Endodermal cell (in vitro differentiated cells): ENCODE measurements around the gene HCRTR1. TPM values are rescaled to one million over a fixed set of nuclear protein-coding genes. Genes with fewer than 3 reads are reported as not detected.

ENCODE experiments used
- DNase-seq: peaks from one replicate; pipeline ENCODE4 v3.0.0-alpha.2; 2017
- H3K27ac ChIP-seq: 2 replicates; pipeline ENCODE4 v1.5.1; 2013; ENCODE audit warnings: mild to moderate bottlenecking, low read depth, low read length, moderate library complexity
- H3K27me3 ChIP-seq: 2 replicates; pipeline ENCODE4 v1.6.1; 2013; ENCODE audit warnings: mild to moderate bottlenecking, low read length, moderate library complexity; ENCODE audit not compliant: insufficient read depth, control insufficient read depth, poor library complexity, severe bottlenecking
- H3K36me3 ChIP-seq: 2 replicates; pipeline ENCODE4 v1.7.0; 2013; ENCODE audit warnings: mild to moderate bottlenecking, low read length, moderate library complexity; ENCODE audit not compliant: control insufficient read depth, insufficient read depth
- H3K4me1 ChIP-seq: one replicate; pipeline ENCODE4 v1.7.0; 2013; ENCODE audit warnings: low read length; ENCODE audit not compliant: control insufficient read depth, insufficient read depth
- H3K4me3 ChIP-seq: 2 replicates; pipeline ENCODE4 v1.5.1; 2013; ENCODE audit warnings: mild to moderate bottlenecking, low read length, moderate library complexity
- H3K9ac ChIP-seq: 2 replicates; pipeline ENCODE4 v1.6.1; 2013; ENCODE audit warnings: mild to moderate bottlenecking, low read length, moderate library complexity; ENCODE audit not compliant: poor library complexity, severe bottlenecking; ENCODE audit errors: extremely low read depth
- H3K9me3 ChIP-seq: 2 replicates; pipeline ENCODE4 v1.6.1; 2013; ENCODE audit warnings: mild to moderate bottlenecking, low read length, moderate library complexity; ENCODE audit not compliant: control insufficient read depth
- H3K27ac Mint-ChIP-seq: 2 replicates; pipeline ENCODE4 v1.8.0; 2020; ENCODE audit warnings: mixed read lengths
- H3K27me3 Mint-ChIP-seq: 2 replicates; pipeline ENCODE4 v1.8.0; 2021; ENCODE audit warnings: mild to moderate bottlenecking, mixed read lengths; ENCODE audit not compliant: insufficient read depth
- H3K36me3 Mint-ChIP-seq: 2 replicates; pipeline ENCODE4 v1.8.0; 2020; ENCODE audit warnings: low read depth, mixed read lengths
- H3K4me1 Mint-ChIP-seq: 2 replicates; pipeline ENCODE4 v1.8.0; 2020; ENCODE audit warnings: mixed read lengths
- H3K4me3 Mint-ChIP-seq: 2 replicates; pipeline ENCODE4 v1.8.0; 2020; ENCODE audit warnings: mild to moderate bottlenecking, moderate library complexity, mixed read lengths
- H3K9me3 Mint-ChIP-seq: 2 replicates; pipeline ENCODE4 v1.8.0; 2020; ENCODE audit warnings: mild to moderate bottlenecking, mixed read lengths
- WGBS, 2 experiments: methylation state at CpG; one replicate each; pipeline versions ENCODE4 v1.1.5 to v1.1.7; 2013; ENCODE audit warnings: missing lambda C conversion rate in 2 of 2, mixed read lengths in 1 of 2; ENCODE audit not compliant: insufficient coverage in 1 of 2, insufficient read length in 1 of 2; 5-methylcytosine and 5-hydroxymethylcytosine counted together
- total RNA-seq, 2 donors: library from RNA; stranded (reverse); fragmentation: NEBNext Ultra II Directional in 1 of 2; extraction: Animal tissue kit (Norgen Biotek cat#: 25700) in 1 of 2; gene quantifications; 2 replicates in 1 of 2; 3 replicates in 1 of 2; pipeline ENCODE4 v1.2.1, GENCODE V29; 2021
- TF ChIP-seq, protein P1 (sequence below): fragments of 200-600 bp; sonication (generic); conservative IDR thresholded peaks from 2 replicates; pipeline ENCODE4 v1.5.0; 2021; ENCODE audit warnings: antibody characterized with exemption, mild to moderate bottlenecking

The HCRTR1 gene
- total RNA-seq, 2 donors from 2014 or later = not detected

- H3K4me3 ChIP-seq = no peak overlapping the region
- Mint-ChIP-seq H3K4me3 (no peak overlapping the region), H3K9me3 (no peaks in the 10 kb centered on the region), H3K27me3 (peaks cover 1% of the 10 kb centered on the region), H3K36me3 (no peaks in the 10 kb centered on the region), H3K4me1 (peaks cover 14% of the 10 kb centered on the region), H3K27ac (no peak overlapping the region)
- no peaks in the 10 kb centered on the region for H3K36me3 ChIP-seq
- DNase-seq = no peak
- H3K27me3 ChIP-seq = no peaks in the 10 kb centered on the region
- H3K9ac ChIP-seq = no peak overlapping the region
- WGBS, 2 experiments = 89 to 92% methylated on average over 11 to 14 of the region's 14 CpGs
- H3K9me3 ChIP-seq = no peaks in the 10 kb centered on the region
- TF ChIP-seq, protein P1, sequence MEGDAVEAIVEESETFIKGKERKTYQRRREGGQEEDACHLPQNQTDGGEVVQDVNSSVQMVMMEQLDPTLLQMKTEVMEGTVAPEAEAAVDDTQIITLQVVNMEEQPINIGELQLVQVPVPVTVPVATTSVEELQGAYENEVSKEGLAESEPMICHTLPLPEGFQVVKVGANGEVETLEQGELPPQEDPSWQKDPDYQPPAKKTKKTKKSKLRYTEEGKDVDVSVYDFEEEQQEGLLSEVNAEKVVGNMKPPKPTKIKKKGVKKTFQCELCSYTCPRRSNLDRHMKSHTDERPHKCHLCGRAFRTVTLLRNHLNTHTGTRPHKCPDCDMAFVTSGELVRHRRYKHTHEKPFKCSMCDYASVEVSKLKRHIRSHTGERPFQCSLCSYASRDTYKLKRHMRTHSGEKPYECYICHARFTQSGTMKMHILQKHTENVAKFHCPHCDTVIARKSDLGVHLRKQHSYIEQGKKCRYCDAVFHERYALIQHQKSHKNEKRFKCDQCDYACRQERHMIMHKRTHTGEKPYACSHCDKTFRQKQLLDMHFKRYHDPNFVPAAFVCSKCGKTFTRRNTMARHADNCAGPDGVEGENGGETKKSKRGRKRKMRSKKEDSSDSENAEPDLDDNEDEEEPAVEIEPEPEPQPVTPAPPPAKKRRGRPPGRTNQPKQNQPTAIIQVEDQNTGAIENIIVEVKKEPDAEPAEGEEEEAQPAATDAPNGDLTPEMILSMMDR = no peak
- no peak overlapping the region for H3K27ac ChIP-seq
- peaks cover 9% of the 10 kb centered on the region for H3K4me1 ChIP-seq
Measured at GRCh38 chr1:31657020-31657804, 39.7 kb downstream of the HCRTR1 start.

DNA sequence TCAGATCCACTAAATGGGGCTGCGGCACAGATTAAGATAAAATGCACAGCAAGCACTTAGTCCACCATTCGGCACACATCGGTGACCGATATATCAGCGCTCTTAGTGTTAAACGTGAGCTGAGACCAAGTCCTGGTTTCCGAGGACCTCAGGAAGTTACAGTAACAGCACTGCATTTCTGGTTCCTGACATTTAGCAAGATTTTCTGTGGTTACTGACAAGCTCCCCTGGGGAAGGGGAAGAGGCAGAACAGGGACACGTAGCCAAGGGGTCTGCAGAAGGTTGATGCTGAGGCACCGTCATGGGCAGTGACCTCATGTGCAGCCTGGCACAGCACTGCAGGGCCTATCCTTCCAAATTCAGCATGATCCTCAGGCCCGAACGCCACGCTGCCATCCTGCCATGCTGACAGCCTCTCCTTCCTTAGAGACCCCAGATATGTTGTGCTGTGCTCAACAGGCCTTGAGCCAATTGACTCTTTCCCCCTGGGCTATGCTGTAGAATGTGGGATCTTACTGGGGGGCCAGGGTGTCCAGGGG is 40.6 kb downstream of the HCRTR1 start:
- DNase-seq = no peak
- H3K27ac ChIP-seq = no peak overlapping the region
- Mint-ChIP-seq H3K36me3 (no peaks in the 10 kb centered on the region), H3K27ac (no peak overlapping the region), H3K9me3 (no peaks in the 10 kb centered on the region), H3K27me3 (peaks cover 1% of the 10 kb centered on the region), H3K4me1 (peaks cover 14% of the 10 kb centered on the region), H3K4me3 (no peak overlapping the region)
- H3K36me3 ChIP-seq = no peaks in the 10 kb centered on the region
- TF ChIP-seq, protein P1 = no peak
- WGBS, 2 experiments = 93 to 95% methylated on average over 9 to 12 of the region's 12 CpGs
- no peaks in the 10 kb centered on the region for H3K27me3 ChIP-seq
- peaks cover 9% of the 10 kb centered on the region for H3K4me1 ChIP-seq
- no peaks in the 10 kb centered on the region for H3K9me3 ChIP-seq
- no peak overlapping the region for H3K4me3 ChIP-seq
- H3K9ac ChIP-seq = no peak overlapping the region

- Mint-ChIP-seq H3K27ac (no peak overlapping the region), H3K4me1 (peaks cover 16% of the 10 kb centered on the region), H3K27me3 (peaks cover 1% of the 10 kb centered on the region)
Measured at GRCh38 chr1:31658721-31659120, 41.2 kb downstream of the HCRTR1 start.

More at GRCh38 chr1:31658721-31659120, 41.2 kb downstream of the HCRTR1 start:
- DNase-seq = no peak
- Histone ChIP-seq H3K36me3 (no peaks in the 10 kb centered on the region), H3K9ac (no peak overlapping the region), H3K9me3 (no peaks in the 10 kb centered on the region), H3K27me3 (no peaks in the 10 kb centered on the region), H3K4me1 (peaks cover 9% of the 10 kb centered on the region), H3K4me3 (no peak overlapping the region), H3K27ac (no peak overlapping the region)
- Mint-ChIP-seq H3K9me3 (no peaks in the 10 kb centered on the region), H3K36me3 (no peaks in the 10 kb centered on the region), H3K4me3 (no peak overlapping the region)
- 97% methylated on average over 3 of the region's 3 CpGs; no CpG with 5 or more reads in 1 of the 2 experiments for WGBS, 2 experiments
- TF ChIP-seq, protein P1 = no peak
